Effector memory CD8-positive, alpha-beta T cell (primary cell): ENCODE measurements around the gene GRM4.

Experiments used
- ATAC-seq: fragments of 150-1000 bp; cut with Tn5 transposase; replicated peaks from 2 replicates; pipeline ENCODE4 v1.10.0; 2021; ENCODE audit warnings: mild to moderate bottlenecking, moderate library complexity
- DNase-seq, 3 experiments: peaks; one replicate each; pipeline ENCODE4 v3.0.0; 2021
- H3K27ac Mint-ChIP-seq, 2 donors: one replicate each; pipeline ENCODE4 v1.8.0; 2022; ENCODE audit warnings: mild to moderate bottlenecking in 2 of 2, mixed read lengths in 2 of 2, moderate library complexity in 2 of 2
- H3K27me3 Mint-ChIP-seq, 2 donors: one replicate each; pipeline ENCODE4 v1.8.0; 2022; ENCODE audit warnings: mixed read lengths in 2 of 2
- H3K36me3 Mint-ChIP-seq: one replicate; pipeline ENCODE4 v1.8.0; 2022; ENCODE audit warnings: mild to moderate bottlenecking, moderate library complexity, mixed read lengths; ENCODE audit not compliant: insufficient read depth
- H3K4me1 Mint-ChIP-seq, 2 donors: one replicate each; pipeline ENCODE4 v1.8.0; 2022; ENCODE audit warnings: low read depth in 2 of 2, mixed read lengths in 2 of 2
- H3K4me3 Mint-ChIP-seq, 2 donors: one replicate each; pipeline ENCODE4 v1.8.0; 2022; ENCODE audit warnings: mild to moderate bottlenecking in 2 of 2, mixed read lengths in 2 of 2, moderate library complexity in 2 of 2
- H3K9me3 Mint-ChIP-seq, 2 donors: one replicate each; pipeline ENCODE4 v1.8.0; 2022; ENCODE audit warnings: mixed read lengths in 2 of 2

Gene GRM4

GRCh38 chr6:34035161-34035560 is 110.7 kb downstream of the GRM4 start:
- H3K9me3 Mint-ChIP-seq: no peaks in the 10 kb centered on the region
- H3K27me3 Mint-ChIP-seq: peaks cover 15 to 23% of the 10 kb centered on the region in 2 donors
- no peaks in the 10 kb centered on the region for H3K4me1 Mint-ChIP-seq
- no peak overlapping the region for H3K4me3 Mint-ChIP-seq
- no peaks in the 10 kb centered on the region for H3K36me3 Mint-ChIP-seq
- DNase-seq (no peak), ATAC-seq (no peak)
- peak overlapping the region in 1 of 2 donors; percentile 11 for H3K27ac Mint-ChIP-seq

GRCh38 chr6:34032856-34033255 is 113.0 kb downstream of the GRM4 start:
- no peaks in the 10 kb centered on the region for H3K36me3 Mint-ChIP-seq
- H3K9me3 Mint-ChIP-seq: no peaks in the 10 kb centered on the region
- H3K4me1 Mint-ChIP-seq: no peaks in the 10 kb centered on the region
- no peak overlapping the region for H3K4me3 Mint-ChIP-seq
- peaks cover 15 to 29% of the 10 kb centered on the region in 2 donors for H3K27me3 Mint-ChIP-seq
- no peak for ATAC-seq
- DNase-seq: no peak
- H3K27ac Mint-ChIP-seq: no peak overlapping the region

- H3K4me3 Mint-ChIP-seq: no peak overlapping the region
- H3K27ac Mint-ChIP-seq: no peak overlapping the region
- H3K4me1 Mint-ChIP-seq: no peaks in the 10 kb centered on the region
- peaks cover 15 to 33% of the 10 kb centered on the region in 2 donors for H3K27me3 Mint-ChIP-seq
- H3K9me3 Mint-ChIP-seq: no peaks in the 10 kb centered on the region
- peaks cover under 1% of the 10 kb centered on the region for H3K36me3 Mint-ChIP-seq
- ATAC-seq (no peak), DNase-seq (no peak)
Observed at GRCh38 chr6:34031625-34032383, 114.1 kb downstream of the GRM4 start.

- Mint-ChIP-seq H3K9me3 (no peaks in the 10 kb centered on the region), H3K4me1 (no peaks in the 10 kb centered on the region), H3K27me3 (peaks cover 15 to 38% of the 10 kb centered on the region in 2 donors), H3K27ac (no peak overlapping the region), H3K36me3 (peaks cover 2% of the 10 kb centered on the region), H3K4me3 (no peak overlapping the region)
- no peak for DNase-seq
- no peak for ATAC-seq
Observed at GRCh38 chr6:34030831-34031624, 114.9 kb downstream of the GRM4 start.

GRCh38 chr6:34029489-34030280 is 116.2 kb downstream of the GRM4 start:
- no peak overlapping the region for H3K4me3 Mint-ChIP-seq
- no peaks in the 10 kb centered on the region for H3K4me1 Mint-ChIP-seq
- ATAC-seq (no peak), DNase-seq (no peak)
- peaks cover 7 to 35% of the 10 kb centered on the region in 2 donors for H3K27me3 Mint-ChIP-seq
- H3K27ac Mint-ChIP-seq: no peak overlapping the region
- H3K9me3 Mint-ChIP-seq: no peaks in the 10 kb centered on the region
- peaks cover 2% of the 10 kb centered on the region for H3K36me3 Mint-ChIP-seq

DNA sequence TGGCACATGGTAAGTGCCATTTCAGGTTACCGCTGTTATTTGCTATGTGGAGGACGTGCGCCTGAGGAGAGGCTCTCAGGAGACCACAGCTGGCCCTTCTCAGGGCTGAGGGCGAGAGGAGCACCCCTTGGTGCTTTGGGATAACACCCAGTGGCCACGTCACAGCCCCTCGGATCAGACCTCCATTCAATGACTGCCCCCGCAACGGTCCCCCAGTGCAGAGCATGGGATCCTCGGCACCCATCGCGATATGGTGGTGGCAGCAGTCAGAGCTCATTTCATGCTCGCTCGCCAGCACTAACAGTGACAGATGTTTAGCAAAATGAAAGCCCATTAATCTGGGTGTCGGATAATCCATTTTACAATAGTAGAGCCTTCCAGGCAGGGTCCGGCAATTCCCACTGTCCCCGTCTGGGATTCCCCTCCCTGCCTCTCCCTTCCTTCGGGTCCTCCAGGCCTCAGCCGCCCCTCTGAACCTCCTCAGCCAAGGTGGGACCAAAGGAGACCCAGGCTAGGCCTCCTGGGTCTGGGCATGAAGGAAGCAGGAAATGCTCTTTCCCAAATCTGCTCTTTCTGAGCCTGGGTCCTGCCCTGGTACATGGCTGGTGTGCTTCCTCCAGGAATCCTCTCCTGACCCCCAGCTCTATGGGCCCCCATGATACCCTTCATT is 117.1 kb downstream of the GRM4 start:
- DNase-seq: no peak
- H3K4me3 Mint-ChIP-seq: no peak overlapping the region
- ATAC-seq: no peak
- H3K9me3 Mint-ChIP-seq: no peaks in the 10 kb centered on the region
- peaks cover 0 to 28% of the 10 kb centered on the region in 2 donors for H3K27me3 Mint-ChIP-seq
- peaks cover 2% of the 10 kb centered on the region for H3K36me3 Mint-ChIP-seq
- H3K27ac Mint-ChIP-seq: no peak overlapping the region
- no peaks in the 10 kb centered on the region for H3K4me1 Mint-ChIP-seq

DNA sequence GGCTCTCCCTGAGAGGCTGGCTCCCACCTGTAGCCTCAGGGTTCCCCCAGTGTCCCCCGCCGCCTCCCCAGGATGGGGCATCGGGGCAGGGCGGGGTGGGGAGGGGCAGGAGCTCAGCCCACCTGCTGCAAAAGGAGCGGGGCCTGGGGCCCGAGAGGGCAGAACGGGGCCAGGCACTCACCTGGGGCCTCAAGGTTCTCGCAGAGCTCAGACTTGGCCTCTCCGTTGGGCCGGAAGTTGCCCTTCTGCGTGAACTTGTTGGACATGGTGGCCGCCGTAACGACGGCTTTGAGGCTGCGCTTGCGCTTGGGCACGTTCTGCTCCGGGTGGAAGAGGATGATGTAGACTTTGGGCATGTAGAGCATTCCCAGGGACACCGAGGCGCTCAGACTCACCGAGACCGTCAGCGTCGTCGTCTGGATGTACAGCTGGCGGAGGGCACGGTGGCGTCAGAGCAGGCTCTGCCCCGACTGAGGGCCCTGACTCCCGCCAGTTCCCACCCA is 117.9 kb downstream of the GRM4 start:
- DNase-seq: no peak
- Mint-ChIP-seq H3K4me3 (no peak overlapping the region), H3K9me3 (no peaks in the 10 kb centered on the region), H3K27ac (no peak overlapping the region), H3K27me3 (peaks cover 2 to 33% of the 10 kb centered on the region in 2 donors), H3K4me1 (no peaks in the 10 kb centered on the region), H3K36me3 (peaks cover 2% of the 10 kb centered on the region)
- ATAC-seq: no peak

DNA sequence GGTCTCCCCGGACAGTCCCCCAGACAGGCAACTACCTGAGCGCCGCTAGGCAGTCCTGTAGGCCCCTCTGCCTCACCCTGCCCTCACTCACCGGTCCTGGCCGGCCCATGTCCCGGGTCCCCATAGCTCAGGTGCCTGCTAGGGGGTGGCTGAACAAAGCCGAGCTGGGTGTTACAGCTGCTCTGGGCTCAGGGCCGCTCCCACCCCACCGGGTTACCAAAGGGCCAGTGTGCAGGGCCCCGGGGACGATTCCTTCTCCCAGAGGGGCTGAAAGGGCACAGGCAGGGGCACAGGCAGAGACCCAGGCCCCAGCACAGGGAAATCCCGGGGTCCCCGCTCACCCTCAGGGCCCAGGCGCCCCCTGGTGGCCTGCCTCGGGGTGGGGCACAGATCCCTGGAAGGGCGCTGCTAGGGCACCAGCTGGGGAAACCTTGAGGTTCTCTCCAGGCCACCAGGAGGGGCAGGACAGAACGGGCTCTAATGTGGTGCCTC is 118.4 kb downstream of the GRM4 start:
- peak; percentile 58 to 64 (median 64) for DNase-seq
- ATAC-seq: peak; percentile 70
- H3K4me3 Mint-ChIP-seq: no peak overlapping the region
- peaks cover 6 to 38% of the 10 kb centered on the region in 2 donors for H3K27me3 Mint-ChIP-seq
- no peak overlapping the region for H3K27ac Mint-ChIP-seq
- H3K36me3 Mint-ChIP-seq: peaks cover 2% of the 10 kb centered on the region
- no peaks in the 10 kb centered on the region for H3K9me3 Mint-ChIP-seq
- H3K4me1 Mint-ChIP-seq: no peaks in the 10 kb centered on the region

DNA sequence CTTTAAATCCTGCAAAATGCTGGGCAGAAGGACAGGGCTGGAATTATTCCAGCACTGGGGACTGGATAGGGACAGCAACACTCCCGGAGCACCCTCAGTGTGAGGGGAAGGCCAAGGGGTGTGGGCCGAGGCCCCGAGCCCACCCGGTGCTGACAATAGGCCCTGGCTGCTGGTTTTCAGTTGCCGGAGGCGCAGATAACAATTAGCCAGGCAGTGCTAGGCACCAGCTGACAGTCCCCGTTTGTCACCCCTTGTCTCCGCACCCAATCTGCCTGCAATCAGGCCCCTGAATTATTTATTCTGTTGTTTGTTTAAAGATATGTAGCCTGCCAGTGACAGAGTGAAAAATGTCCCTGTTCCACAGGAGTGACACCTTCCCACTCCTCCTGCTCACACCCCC is 120.0 kb downstream of the GRM4 start:
- DNase-seq (no peak), ATAC-seq (no peak)
- Mint-ChIP-seq H3K27ac (no peak overlapping the region), H3K27me3 (peaks cover 12 to 54% of the 10 kb centered on the region in 2 donors), H3K4me3 (no peak overlapping the region), H3K9me3 (no peaks in the 10 kb centered on the region), H3K4me1 (peaks cover 0 to 4% of the 10 kb centered on the region in 2 donors), H3K36me3 (peaks cover 2% of the 10 kb centered on the region)

DNA sequence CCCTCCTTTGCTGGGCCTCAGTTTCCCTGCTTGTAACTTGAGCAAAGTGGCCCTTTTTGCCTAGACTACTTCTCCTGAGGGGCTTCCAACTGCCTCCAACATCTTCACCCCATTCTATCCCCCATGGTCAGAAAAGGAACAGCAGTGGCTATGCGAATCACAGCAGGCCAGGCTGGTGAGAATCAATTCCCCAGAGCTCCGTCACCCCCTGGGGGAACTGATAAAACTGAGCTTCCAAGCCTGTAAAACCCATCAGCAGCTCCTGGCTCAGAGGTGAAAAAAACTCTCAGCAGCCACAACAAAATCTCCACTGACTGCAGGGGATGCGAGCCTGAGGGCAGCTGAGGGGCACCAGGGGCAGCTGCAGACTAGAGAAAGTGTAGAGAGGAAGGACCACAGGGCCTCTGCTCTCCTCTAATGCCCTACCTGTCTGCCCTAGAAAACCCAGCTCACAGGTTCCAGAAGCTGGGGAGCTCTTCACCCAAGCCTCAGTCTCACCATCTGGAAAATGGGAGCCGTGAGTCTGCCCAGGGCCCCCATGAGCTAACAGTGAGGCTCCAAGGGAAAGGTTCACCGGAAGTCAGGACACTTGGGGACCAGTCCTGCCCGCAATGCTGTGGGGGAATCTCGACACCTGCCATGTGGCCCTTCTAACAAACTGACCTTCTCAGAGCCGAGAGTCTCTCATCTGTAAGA is 120.6 kb downstream of the GRM4 start:
- Mint-ChIP-seq H3K9me3 (no peaks in the 10 kb centered on the region), H3K27me3 (peaks cover 12 to 59% of the 10 kb centered on the region in 2 donors), H3K4me3 (no peak overlapping the region), H3K36me3 (peaks cover 2% of the 10 kb centered on the region), H3K4me1 (peaks cover 0 to 4% of the 10 kb centered on the region in 2 donors), H3K27ac (no peak overlapping the region)
- no peak for DNase-seq
- no peak for ATAC-seq

DNA sequence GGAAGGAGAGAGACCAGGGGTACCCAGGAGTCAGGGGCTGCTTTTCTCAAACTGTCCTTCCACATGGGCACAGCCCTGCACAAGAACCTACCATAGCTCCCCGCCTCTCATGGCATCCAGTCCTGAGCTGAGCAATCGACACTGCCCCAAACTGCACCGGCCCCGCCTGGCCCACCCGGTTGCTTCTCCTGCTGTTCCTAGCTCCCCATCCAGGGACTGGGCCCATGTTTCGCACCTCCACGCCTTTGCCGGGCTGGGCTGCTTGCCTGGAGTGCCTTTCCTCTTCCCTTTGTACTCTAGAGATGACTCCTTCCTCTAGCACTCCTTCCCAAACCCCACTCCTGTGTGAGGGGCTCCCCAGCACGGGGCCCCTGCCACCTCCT is 123.0 kb downstream of the GRM4 start:
- no peak for ATAC-seq
- peaks cover 2% of the 10 kb centered on the region for H3K36me3 Mint-ChIP-seq
- H3K9me3 Mint-ChIP-seq: no peaks in the 10 kb centered on the region
- no peak overlapping the region for H3K4me3 Mint-ChIP-seq
- no peak for DNase-seq
- H3K4me1 Mint-ChIP-seq: peaks cover 0 to 4% of the 10 kb centered on the region in 2 donors
- H3K27me3 Mint-ChIP-seq: peaks cover 12 to 48% of the 10 kb centered on the region in 2 donors
- H3K27ac Mint-ChIP-seq: no peak overlapping the region

DNA sequence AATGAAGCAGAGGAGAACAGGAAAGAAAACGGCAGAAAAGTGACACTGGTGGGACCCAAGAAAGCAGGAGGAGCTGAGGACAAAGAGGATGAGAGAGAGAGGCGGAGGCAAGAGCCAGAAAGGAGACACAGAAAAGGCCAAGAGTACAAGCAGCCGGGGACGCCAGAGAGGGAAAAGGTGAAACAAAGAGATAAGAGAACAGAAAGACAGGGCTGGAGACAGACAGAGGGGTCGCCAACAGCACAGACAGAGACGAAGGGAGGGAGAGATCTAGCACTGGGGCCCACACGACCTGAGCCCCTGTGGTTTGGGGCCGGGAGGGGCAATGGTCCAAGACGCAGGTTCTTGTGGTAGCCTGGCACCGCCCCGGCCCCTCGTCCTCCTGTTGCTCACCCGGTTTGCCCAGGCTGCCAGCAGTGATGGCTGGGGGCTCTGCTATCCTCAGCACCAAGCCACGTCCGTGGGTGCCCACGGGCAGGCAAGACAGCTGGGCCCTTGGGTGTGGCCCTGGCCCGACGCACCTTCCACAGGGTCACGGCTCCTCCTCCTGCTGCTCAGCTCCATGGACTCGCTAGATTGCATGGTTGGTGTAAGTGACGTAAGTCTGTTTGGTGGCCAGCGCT is 123.5 kb downstream of the GRM4 start:
- Mint-ChIP-seq H3K9me3 (no peaks in the 10 kb centered on the region), H3K27me3 (peaks cover 12 to 48% of the 10 kb centered on the region in 2 donors), H3K36me3 (peaks cover 2% of the 10 kb centered on the region), H3K27ac (no peak overlapping the region), H3K4me1 (peaks cover 0 to 4% of the 10 kb centered on the region in 2 donors), H3K4me3 (no peak overlapping the region)
- no peak for DNase-seq
- no peak for ATAC-seq
